Brain microvascular endothelial cell (primary cell): ENCODE measurements around the gene STRA8.
"Not testable (repeated sequence)": the region's sequence is repeated elsewhere in the genome, so short reads cannot be mapped to it uniquely, and the experiment has no call there.

Experiments
- DNase-seq: peaks from one replicate; pipeline ENCODE4 v3.0.0-alpha.2; 2020
- H3K27ac ChIP-seq: fragments of 250-450 bp; sonication (Bioruptor Pico); 2 replicates; pipeline ENCODE4 v1.5.1; 2020; ENCODE audit warnings: mild to moderate bottlenecking, moderate library complexity
- H3K27me3 ChIP-seq: fragments of 250-450 bp; sonication (Bioruptor Pico); replicated peaks from 2 replicates; pipeline ENCODE4 v1.5.1; 2020; ENCODE audit warnings: mild to moderate bottlenecking
- H3K36me3 ChIP-seq: fragments of 250-450 bp; sonication (Bioruptor Pico); replicated peaks from 2 replicates; pipeline ENCODE4 v1.5.1; 2020; ENCODE audit warnings: mild to moderate bottlenecking
- H3K4me3 ChIP-seq: 2 replicates; pipeline ENCODE4 v1.5.1; 2011; ENCODE audit warnings: low read depth, mild to moderate bottlenecking, control low read depth, low read length, moderate library complexity
- CTCF ChIP-seq: IDR thresholded peaks from 2 replicates; pipeline ENCODE4 v1.5.1; 2011; ENCODE audit warnings: low read depth, mild to moderate bottlenecking, moderate library complexity, low read length, control low read depth, inconsistent platforms; ENCODE audit errors: missing control alignments
- in situ Hi-C: cut with HindIII; loops from 2 replicates; pipeline ENCODE4 v1.10.0; 2017; ENCODE audit warnings: low sequenced_read_pairs, low pct_ligation_motif_present

STRA8 gene

GRCh38 chr7:135232720-135233119 lies 918 bp upstream of the STRA8 start:
- no peak overlapping the region for H3K4me3 ChIP-seq
- no peaks in the 10 kb centered on the region for H3K36me3 ChIP-seq
- DNase-seq: no peak
- in situ Hi-C loops: no loop called here
- TF ChIP-seq CTCF: peak; percentile 53
- H3K27ac ChIP-seq: no peak overlapping the region
- H3K27me3 ChIP-seq: no peaks in the 10 kb centered on the region

GRCh38 chr7:135234095-135234494 lies 457 bp downstream of the STRA8 start:
- DNase-seq, in situ Hi-C loops, H3K36me3 ChIP-seq: not testable (repeated sequence)

GRCh38 chr7:135234727-135235126 lies 1.1 kb downstream of the STRA8 start:
- DNase-seq: no peak
- Histone ChIP-seq H3K4me3 (no peak overlapping the region), H3K36me3 (no peaks in the 10 kb centered on the region), H3K27ac (no peak overlapping the region), H3K27me3 (no peaks in the 10 kb centered on the region)
- in situ Hi-C loops: no loop called here
- TF ChIP-seq CTCF: no peak

More at GRCh38 chr7:135234095-135234494, 457 bp downstream of the STRA8 start:
- not testable (repeated sequence) for H3K27ac ChIP-seq, H3K4me3 ChIP-seq, H3K27me3 ChIP-seq

- no peak for TF ChIP-seq CTCF
- in situ Hi-C loops: no loop called here
Measured at GRCh38 chr7:135235841-135236240, 2.2 kb downstream of the STRA8 start.

GRCh38 chr7:135236727-135237126 lies 3.1 kb downstream of the STRA8 start:
- no peak overlapping the region for H3K27ac ChIP-seq
- H3K36me3 ChIP-seq: no peaks in the 10 kb centered on the region
- in situ Hi-C loops: no loop called here
- no peak for TF ChIP-seq CTCF
- no peaks in the 10 kb centered on the region for H3K27me3 ChIP-seq
- H3K4me3 ChIP-seq: no peak overlapping the region
- no peak for DNase-seq

More at GRCh38 chr7:135235841-135236240, 2.2 kb downstream of the STRA8 start:
- DNase-seq: no peak
- no peaks in the 10 kb centered on the region for H3K27me3 ChIP-seq
- no peaks in the 10 kb centered on the region for H3K36me3 ChIP-seq
- H3K4me3 ChIP-seq: no peak overlapping the region
- H3K27ac ChIP-seq: no peak overlapping the region

GRCh38 chr7:135238112-135238744 lies 4.6 kb downstream of the STRA8 start:
- Histone ChIP-seq H3K27me3 (peaks cover 1% of the 10 kb centered on the region), H3K27ac (no peak overlapping the region), H3K4me3 (no peak overlapping the region), H3K36me3 (no peaks in the 10 kb centered on the region)
- in situ Hi-C loops: no loop called here
- no peak for DNase-seq
- TF ChIP-seq CTCF: peak; percentile 66
